Left ventricle myocardium inferior (tissue), 1 donor: ENCODE results near the gene MT1M. TPM values are rescaled to one million over a fixed set of nuclear protein-coding genes. Genes with fewer than 3 reads are reported as not detected.
A peak's percentile ranks its signal among the peaks of the same experiment; 100 is the strongest.

Source experiments
- DNase-seq: peaks from one replicate; pipeline ENCODE4 v3.0.0-alpha.2; 2020
- H3K27ac ChIP-seq: fragments of 200-600 bp; replicated peaks from 2 replicates; pipeline ENCODE4 v1.8.0; 2021
- H3K27me3 ChIP-seq: fragments of 200-600 bp; 2 replicates; pipeline ENCODE4 v1.8.0; 2021; ENCODE audit warnings: low read depth
- H3K36me3 ChIP-seq: fragments of 200-600 bp; 2 replicates; pipeline ENCODE4 v1.8.0; 2021
- H3K4me1 ChIP-seq: fragments of 200-600 bp; 2 replicates; pipeline ENCODE4 v1.8.0; 2021
- H3K4me3 ChIP-seq: fragments of 200-600 bp; 2 replicates; pipeline ENCODE4 v1.8.0; 2021; ENCODE audit warnings: mild to moderate bottlenecking, moderate library complexity
- H3K9me3 ChIP-seq: fragments of 200-600 bp; replicated peaks from 2 replicates; pipeline ENCODE4 v1.8.0; 2021
- CTCF ChIP-seq: fragments of 200-600 bp; IDR thresholded peaks from 2 replicates; pipeline ENCODE4 v1.8.0; 2021; ENCODE audit warnings: antibody characterized with exemption, mild to moderate bottlenecking, borderline replicate concordance
- intact Hi-C: fragments of 100-400 bp; cut with micrococcal nuclease; formaldehyde crosslinking; loops from one replicate; pipeline ENCODE4 v1.11.0; 2022
- total RNA-seq: library from RNA; stranded (reverse); fragmentation: NEBNext Ultra II Directional; extraction: Animal tissue kit (Norgen Biotek cat#: 25700); gene quantifications from one replicate; pipeline ENCODE4 v1.2.1, GENCODE V29; 2021
- donor health status: DM: no; HTN: yes; CAD: no; lungs with severe emphysema.

MT1M gene
- total RNA-seq, 1 donor from 2014 or later = 3.1 TPM

GRCh38 chr16:56643080-56643778 lies 10.8 kb downstream of the MT1M start:
- Histone ChIP-seq H3K36me3 (no peaks in the 10 kb centered on the region), H3K27me3 (peaks cover 86% of the 10 kb centered on the region), H3K9me3 (no peaks in the 10 kb centered on the region), H3K4me3 (peak overlapping the region; percentile 60), H3K27ac (peak overlapping the region; percentile 33), H3K4me1 (peaks cover 23% of the 10 kb centered on the region)
- DNase-seq = peak; percentile 66
- TF ChIP-seq CTCF = peak; percentile 54
- intact Hi-C loops = no loop called here

- DNase-seq = no peak
- intact Hi-C loops = no loop called here
- peaks cover 86% of the 10 kb centered on the region for H3K27me3 ChIP-seq
- no peak for TF ChIP-seq CTCF
- H3K4me3 ChIP-seq = peak overlapping the region; percentile 60
- peaks cover 17% of the 10 kb centered on the region for H3K4me1 ChIP-seq
- no peak overlapping the region for H3K27ac ChIP-seq
- no peaks in the 10 kb centered on the region for H3K9me3 ChIP-seq
- H3K36me3 ChIP-seq = no peaks in the 10 kb centered on the region
Measured at GRCh38 chr16:56643833-56644232, 11.4 kb downstream of the MT1M start.

DNA sequence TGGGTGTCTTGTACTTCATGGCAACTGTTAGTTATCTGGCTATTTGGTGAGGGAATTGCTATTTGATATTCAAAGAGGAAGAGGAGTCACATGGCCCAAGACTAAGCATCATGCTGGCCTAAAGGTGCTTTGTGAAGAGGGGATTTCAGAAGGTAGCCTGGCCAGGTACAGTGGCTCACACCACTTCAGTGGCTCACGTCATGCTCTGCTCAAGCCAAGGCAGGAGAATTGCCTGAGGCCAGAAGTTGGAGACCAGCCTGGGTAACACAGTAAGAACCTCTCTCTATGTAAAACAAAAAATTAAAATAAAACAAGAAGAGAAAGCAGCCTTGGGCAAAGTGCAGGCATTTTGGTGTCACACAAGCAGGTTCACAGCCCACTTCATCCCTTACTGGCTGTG lies 12.9 kb downstream of the MT1M start:
- Histone ChIP-seq H3K36me3 (no peaks in the 10 kb centered on the region), H3K4me1 (peaks cover 13% of the 10 kb centered on the region), H3K27me3 (peaks cover 85% of the 10 kb centered on the region), H3K9me3 (no peaks in the 10 kb centered on the region), H3K27ac (no peak overlapping the region), H3K4me3 (no peak overlapping the region)
- no peak for TF ChIP-seq CTCF
- no peak for DNase-seq
- intact Hi-C loops = no loop called here

DNA sequence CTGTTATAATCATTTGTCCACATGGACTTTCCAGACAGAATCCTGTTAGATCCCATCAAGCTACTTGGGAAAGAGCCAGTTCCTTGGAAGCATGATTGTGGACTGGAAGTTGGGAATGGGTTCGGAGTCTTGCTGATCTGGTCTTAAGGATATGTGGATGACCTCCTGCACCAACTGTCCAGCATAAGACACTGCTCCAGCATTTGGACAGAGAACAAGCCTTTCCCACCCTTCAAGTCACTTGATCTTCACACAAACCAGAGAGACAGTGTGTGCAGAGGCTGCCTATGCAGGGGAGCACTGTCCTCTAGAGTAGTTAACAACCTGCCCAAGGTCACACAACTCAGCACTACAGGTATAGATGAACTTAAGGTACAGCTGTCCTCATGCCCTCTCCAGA lies 13.4 kb downstream of the MT1M start:
- Histone ChIP-seq H3K27ac (no peak overlapping the region), H3K4me1 (peaks cover 13% of the 10 kb centered on the region), H3K9me3 (no peaks in the 10 kb centered on the region), H3K27me3 (peaks cover 85% of the 10 kb centered on the region), H3K4me3 (no peak overlapping the region), H3K36me3 (no peaks in the 10 kb centered on the region)
- intact Hi-C loops = no loop called here
- no peak for TF ChIP-seq CTCF
- no peak for DNase-seq

DNA sequence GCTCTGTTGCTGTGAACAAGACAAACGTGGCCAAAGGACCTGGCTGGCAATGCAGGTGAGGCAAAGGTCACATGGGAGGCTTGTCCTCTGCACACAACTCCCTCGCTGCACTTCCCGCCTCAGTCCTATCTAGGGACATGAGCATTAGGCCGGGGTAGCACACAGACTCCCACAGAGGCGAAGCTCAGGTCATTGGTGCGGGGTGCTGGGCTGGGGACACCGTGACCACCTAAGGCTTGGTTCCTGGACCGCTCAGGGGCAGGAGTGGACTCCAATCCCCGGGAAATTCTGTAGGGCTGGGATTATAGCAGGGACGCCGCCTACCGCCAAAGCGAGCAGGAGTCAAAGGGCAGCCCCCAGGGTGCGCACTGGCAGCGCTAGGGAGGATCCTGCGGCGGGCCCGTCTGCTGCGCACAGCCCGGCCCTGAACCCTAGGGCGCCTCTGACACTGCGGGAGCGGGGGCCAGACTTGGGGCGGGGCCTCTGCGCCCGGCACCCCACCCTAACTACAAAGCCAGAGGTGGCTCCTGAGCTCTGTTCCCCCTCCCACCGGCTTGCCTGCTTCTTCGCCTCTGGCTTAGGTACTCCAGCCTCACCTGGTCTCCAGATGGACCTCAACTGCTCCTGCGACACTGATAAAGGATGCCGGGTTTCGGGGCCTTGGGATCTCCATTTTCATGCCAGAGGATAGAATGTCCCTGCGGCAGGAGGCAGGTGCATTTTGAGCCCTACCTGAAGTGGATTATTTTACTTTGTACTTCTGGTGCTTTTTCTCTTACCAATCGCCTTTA lies 15.4 kb downstream of the MT1M start:
- Histone ChIP-seq H3K9me3 (no peaks in the 10 kb centered on the region), H3K4me3 (no peak overlapping the region), H3K36me3 (no peaks in the 10 kb centered on the region), H3K4me1 (peaks cover 12% of the 10 kb centered on the region), H3K27ac (no peak overlapping the region), H3K27me3 (peaks cover 86% of the 10 kb centered on the region)
- TF ChIP-seq CTCF = no peak
- DNase-seq = no peak
- intact Hi-C loops = no loop called here
